ENCODE data around the gene CXCR2.
"Not testable (repeated sequence)": the region's sequence is repeated elsewhere in the genome, so short reads cannot be mapped to it uniquely, and the experiment has no call there.

The CXCR2 gene

GRCh38 chr2:218130822-218131221 is 5.0 kb downstream of the CXCR2 start:
- DNase-seq, result no peak

GRCh38 chr2:218137514-218137913 is 11.7 kb downstream of the CXCR2 start:
- no peak for DNase-seq

- DNase-seq, result no peak
Measured at GRCh38 chr2:218138047-218138446, 12.2 kb downstream of the CXCR2 start.

GRCh38 chr2:218145124-218145523 is 19.3 kb downstream of the CXCR2 start:
- DNase-seq, result no peak

- no peak for DNase-seq
Measured at GRCh38 chr2:218146056-218146455, 20.2 kb downstream of the CXCR2 start.

GRCh38 chr2:218149098-218149497 is 23.3 kb downstream of the CXCR2 start:
- no peak for DNase-seq

GRCh38 chr2:218149848-218150440 is 24.1 kb downstream of the CXCR2 start:
- no peak for DNase-seq

GRCh38 chr2:218152172-218152571 is 26.3 kb downstream of the CXCR2 start:
- no peak for DNase-seq

GRCh38 chr2:218152777-218153176 is 26.9 kb downstream of the CXCR2 start:
- DNase-seq, result no peak

GRCh38 chr2:218155953-218156479 is 30.2 kb downstream of the CXCR2 start:
- DNase-seq, result no peak

GRCh38 chr2:218161644-218162043 is 35.8 kb downstream of the CXCR2 start:
- DNase-seq, result no peak

- DNase-seq, result no peak
Measured at GRCh38 chr2:218162814-218163213, 37.0 kb downstream of the CXCR2 start.

GRCh38 chr2:218166791-218167190 is 41.0 kb downstream of the CXCR2 start, which contains the start of gene CXCR1:
Gene CXCR1 (minus strand): TSS chr2:218166962. CDS start chr2:218165211, 1,751 bp downstream.
- DNase-seq, result no peak

GRCh38 chr2:218168016-218168415 is 42.2 kb downstream of the CXCR2 start:
- no peak for DNase-seq

GRCh38 chr2:218168635-218169462 is 43.0 kb downstream of the CXCR2 start:
- DNase-seq, result peak in 1 of 2 experiments; percentile 56

- DNase-seq, result no peak
Measured at GRCh38 chr2:218169757-218170546, 44.1 kb downstream of the CXCR2 start.

GRCh38 chr2:218171744-218172143 is 45.9 kb downstream of the CXCR2 start:
- not testable (repeated sequence) for DNase-seq

GRCh38 chr2:218172845-218173244 is 47.0 kb downstream of the CXCR2 start:
- no peak for DNase-seq

GRCh38 chr2:218179782-218180181 is 54.0 kb downstream of the CXCR2 start:
- no peak for DNase-seq

GRCh38 chr2:218180467-218181114 is 54.8 kb downstream of the CXCR2 start:
- DNase-seq, result no peak

- no peak for DNase-seq
Measured at GRCh38 chr2:218184331-218184730, 58.5 kb downstream of the CXCR2 start.

GRCh38 chr2:218186355-218186766 is 60.5 kb downstream of the CXCR2 start:
- peak; percentile 23 to 24 for DNase-seq

All from NCI-H1930 (cell line).